Endodermal cell (in vitro differentiated cells): ENCODE measurements around the gene SYNE3. TPM values are rescaled to one million over a fixed set of nuclear protein-coding genes. Genes with fewer than 3 reads are reported as not detected.
A peak's percentile ranks its signal among the peaks of the same experiment; 100 is the strongest.

Experiments
- DNase-seq: peaks from one replicate; pipeline ENCODE4 v3.0.0-alpha.2; 2017
- H3K27ac ChIP-seq: 2 replicates; pipeline ENCODE4 v1.5.1; 2013; ENCODE audit warnings: mild to moderate bottlenecking, low read depth, low read length, moderate library complexity
- H3K27me3 ChIP-seq: 2 replicates; pipeline ENCODE4 v1.6.1; 2013; ENCODE audit warnings: mild to moderate bottlenecking, low read length, moderate library complexity; ENCODE audit not compliant: insufficient read depth, control insufficient read depth, poor library complexity, severe bottlenecking
- H3K36me3 ChIP-seq: 2 replicates; pipeline ENCODE4 v1.7.0; 2013; ENCODE audit warnings: mild to moderate bottlenecking, low read length, moderate library complexity; ENCODE audit not compliant: control insufficient read depth, insufficient read depth
- H3K4me1 ChIP-seq: one replicate; pipeline ENCODE4 v1.7.0; 2013; ENCODE audit warnings: low read length; ENCODE audit not compliant: control insufficient read depth, insufficient read depth
- H3K4me3 ChIP-seq: 2 replicates; pipeline ENCODE4 v1.5.1; 2013; ENCODE audit warnings: mild to moderate bottlenecking, low read length, moderate library complexity
- H3K9ac ChIP-seq: 2 replicates; pipeline ENCODE4 v1.6.1; 2013; ENCODE audit warnings: mild to moderate bottlenecking, low read length, moderate library complexity; ENCODE audit not compliant: poor library complexity, severe bottlenecking; ENCODE audit errors: extremely low read depth
- H3K9me3 ChIP-seq: 2 replicates; pipeline ENCODE4 v1.6.1; 2013; ENCODE audit warnings: mild to moderate bottlenecking, low read length, moderate library complexity; ENCODE audit not compliant: control insufficient read depth
- H3K27ac Mint-ChIP-seq: 2 replicates; pipeline ENCODE4 v1.8.0; 2020; ENCODE audit warnings: mixed read lengths
- H3K27me3 Mint-ChIP-seq: 2 replicates; pipeline ENCODE4 v1.8.0; 2021; ENCODE audit warnings: mild to moderate bottlenecking, mixed read lengths; ENCODE audit not compliant: insufficient read depth
- H3K36me3 Mint-ChIP-seq: 2 replicates; pipeline ENCODE4 v1.8.0; 2020; ENCODE audit warnings: low read depth, mixed read lengths
- H3K4me1 Mint-ChIP-seq: 2 replicates; pipeline ENCODE4 v1.8.0; 2020; ENCODE audit warnings: mixed read lengths
- H3K4me3 Mint-ChIP-seq: 2 replicates; pipeline ENCODE4 v1.8.0; 2020; ENCODE audit warnings: mild to moderate bottlenecking, moderate library complexity, mixed read lengths
- H3K9me3 Mint-ChIP-seq: 2 replicates; pipeline ENCODE4 v1.8.0; 2020; ENCODE audit warnings: mild to moderate bottlenecking, mixed read lengths
- CTCF ChIP-seq: fragments of 200-600 bp; sonication (generic); conservative IDR thresholded peaks from 2 replicates; pipeline ENCODE4 v1.5.0; 2021; ENCODE audit warnings: antibody characterized with exemption, mild to moderate bottlenecking
- WGBS, 2 experiments: methylation state at CpG; one replicate each; pipeline versions ENCODE4 v1.1.5 to v1.1.7; 2013; ENCODE audit warnings: missing lambda C conversion rate in 2 of 2, mixed read lengths in 1 of 2; ENCODE audit not compliant: insufficient coverage in 1 of 2, insufficient read length in 1 of 2; 5-methylcytosine and 5-hydroxymethylcytosine counted together
- total RNA-seq, 2 donors: library from RNA; stranded (reverse); fragmentation: NEBNext Ultra II Directional in 1 of 2; extraction: Animal tissue kit (Norgen Biotek cat#: 25700) in 1 of 2; gene quantifications; 2 replicates in 1 of 2; 3 replicates in 1 of 2; pipeline ENCODE4 v1.2.1, GENCODE V29; 2021

The SYNE3 gene
- total RNA-seq, 2 donors from 2014 or later = 1.0 to 5.2 TPM

GRCh38 chr14:95538801-95539509, 22.5 kb upstream of the SYNE3 start:
- no peaks in the 10 kb centered on the region for H3K27me3 Mint-ChIP-seq
- H3K4me3 ChIP-seq = no peak overlapping the region
- peaks cover 25% of the 10 kb centered on the region for H3K4me1 Mint-ChIP-seq
- DNase-seq = peak; percentile 38
- H3K36me3 ChIP-seq = peaks cover 2% of the 10 kb centered on the region
- WGBS, 2 experiments = 91% methylated on average over 13 to 14 of the region's 14 CpGs
- H3K27ac ChIP-seq = no peak overlapping the region
- TF ChIP-seq CTCF = no peak
- H3K4me3 Mint-ChIP-seq = no peak overlapping the region
- H3K9ac ChIP-seq = no peak overlapping the region
- no peaks in the 10 kb centered on the region for H3K9me3 Mint-ChIP-seq
- no peak overlapping the region for H3K27ac Mint-ChIP-seq
- no peaks in the 10 kb centered on the region for H3K9me3 ChIP-seq
- H3K36me3 Mint-ChIP-seq = peaks cover 2% of the 10 kb centered on the region
- no peaks in the 10 kb centered on the region for H3K27me3 ChIP-seq
- H3K4me1 ChIP-seq = peaks cover 3% of the 10 kb centered on the region

- no peak for TF ChIP-seq CTCF
- Histone ChIP-seq H3K27me3 (no peaks in the 10 kb centered on the region), H3K9me3 (no peaks in the 10 kb centered on the region), H3K4me1 (peaks cover 3% of the 10 kb centered on the region), H3K27ac (no peak overlapping the region), H3K36me3 (no peaks in the 10 kb centered on the region), H3K4me3 (peak overlapping the region; percentile 90), H3K9ac (no peak overlapping the region)
- Mint-ChIP-seq H3K36me3 (peaks cover 2% of the 10 kb centered on the region), H3K4me1 (peaks cover 36% of the 10 kb centered on the region), H3K4me3 (no peak overlapping the region), H3K27ac (no peak overlapping the region), H3K9me3 (no peaks in the 10 kb centered on the region), H3K27me3 (no peaks in the 10 kb centered on the region)
- DNase-seq = peak; percentile 19
- WGBS, 2 experiments = 88% methylated on average over 6 to 7 of the region's 9 CpGs
Observed at GRCh38 chr14:95537298-95538089, 21.0 kb upstream of the SYNE3 start.

DNA sequence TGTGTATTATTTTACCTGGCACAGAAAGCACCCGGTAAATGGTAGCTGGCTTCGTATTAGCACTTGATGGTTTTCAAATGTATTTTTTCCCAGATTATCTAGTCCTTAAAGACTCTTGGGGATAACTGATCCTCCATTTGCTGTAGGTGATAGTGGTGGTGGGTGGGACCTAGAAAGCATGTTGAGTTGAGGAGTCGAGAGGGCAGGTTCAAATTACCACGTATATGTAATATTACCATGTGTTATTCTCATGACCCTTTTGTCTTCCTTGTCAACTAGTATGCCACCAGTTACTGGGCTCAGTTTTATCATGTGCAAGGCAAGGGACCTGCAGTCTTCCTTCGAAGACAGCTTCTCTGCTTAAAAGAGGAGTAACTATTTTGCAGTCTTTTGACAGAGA, 20.2 kb upstream of the SYNE3 start:
- no peak overlapping the region for H3K27ac Mint-ChIP-seq
- H3K36me3 ChIP-seq = peaks cover 6% of the 10 kb centered on the region
- no peak for TF ChIP-seq CTCF
- H3K4me3 ChIP-seq = peak overlapping the region; percentile 90
- no peak overlapping the region for H3K9ac ChIP-seq
- H3K27me3 Mint-ChIP-seq = no peaks in the 10 kb centered on the region
- DNase-seq = peak; percentile 13
- H3K27me3 ChIP-seq = no peaks in the 10 kb centered on the region
- H3K9me3 ChIP-seq = no peaks in the 10 kb centered on the region
- H3K4me1 Mint-ChIP-seq = peaks cover 43% of the 10 kb centered on the region
- H3K36me3 Mint-ChIP-seq = peaks cover 8% of the 10 kb centered on the region
- H3K27ac ChIP-seq = no peak overlapping the region
- 80 to 91% methylated on average over 3 to 5 of the region's 5 CpGs for WGBS, 2 experiments
- peaks cover 3% of the 10 kb centered on the region for H3K4me1 ChIP-seq
- no peaks in the 10 kb centered on the region for H3K9me3 Mint-ChIP-seq
- peak overlapping the region; percentile 80 for H3K4me3 Mint-ChIP-seq
